ENCODE measurements around the gene DGKI. TPM values are rescaled to one million over a fixed set of nuclear protein-coding genes. Genes with fewer than 3 reads are reported as not detected.

Gene DGKI
- total RNA-seq, 1 donor from 2014 or later: 5.5 TPM

DNA sequence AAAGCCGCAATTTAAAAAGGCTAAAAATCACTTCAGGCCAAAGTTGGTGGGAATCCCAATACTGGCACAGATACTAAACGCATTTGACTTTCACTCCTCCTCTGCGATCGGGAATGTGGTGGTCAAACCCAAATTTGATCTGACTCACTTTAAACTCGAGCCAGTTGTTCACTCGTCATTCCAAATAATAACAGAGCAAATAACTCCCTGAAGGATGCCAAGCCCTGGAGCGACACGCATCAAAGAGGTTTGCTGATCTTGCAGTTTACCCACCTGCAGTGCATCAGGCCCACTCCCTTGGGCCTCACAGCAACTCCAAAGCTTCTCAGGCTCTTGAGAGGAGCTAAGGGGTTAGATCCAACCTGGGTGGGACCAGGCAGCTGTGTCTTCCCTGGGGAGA is 515.4 kb downstream of the DGKI start:
- H3K9ac ChIP-seq: no peak overlapping the region
- no peak overlapping the region for H3K4me3 Mint-ChIP-seq

More for the DNA sequence above, 515.4 kb downstream of the DGKI start:
- Histone ChIP-seq H3K27me3 (no peaks in the 10 kb centered on the region), H3K27ac (no peak overlapping the region), H3K4me1 (peaks cover 16% of the 10 kb centered on the region), H3K4me2 (no peak overlapping the region), H3K4me3 (no peak overlapping the region), H3K9me3 (ENCODE audit: low read depth) (no peaks in the 10 kb centered on the region), H3K79me2 (ENCODE audit: low read depth) (peaks cover 28% of the 10 kb centered on the region), H3K36me3 (no peaks in the 10 kb centered on the region), H3F3A (ENCODE audit: low read depth) (no peaks in the 10 kb centered on the region), H2AFZ (replicated peaks) (no peak overlapping the region), H4K20me1 (ENCODE audit: low read depth) (no peaks in the 10 kb centered on the region)
- Mint-ChIP-seq H3K27ac (no peak overlapping the region), H3K36me3 (peaks cover 81% of the 10 kb centered on the region), H3K9me3 (peaks cover 73% of the 10 kb centered on the region), H3K27me3 (ENCODE audit: insufficient read depth, low read depth) (no peaks in the 10 kb centered on the region), H3K4me1 (peaks cover 4% of the 10 kb centered on the region)
- TF ChIP-seq, protein P1, sequence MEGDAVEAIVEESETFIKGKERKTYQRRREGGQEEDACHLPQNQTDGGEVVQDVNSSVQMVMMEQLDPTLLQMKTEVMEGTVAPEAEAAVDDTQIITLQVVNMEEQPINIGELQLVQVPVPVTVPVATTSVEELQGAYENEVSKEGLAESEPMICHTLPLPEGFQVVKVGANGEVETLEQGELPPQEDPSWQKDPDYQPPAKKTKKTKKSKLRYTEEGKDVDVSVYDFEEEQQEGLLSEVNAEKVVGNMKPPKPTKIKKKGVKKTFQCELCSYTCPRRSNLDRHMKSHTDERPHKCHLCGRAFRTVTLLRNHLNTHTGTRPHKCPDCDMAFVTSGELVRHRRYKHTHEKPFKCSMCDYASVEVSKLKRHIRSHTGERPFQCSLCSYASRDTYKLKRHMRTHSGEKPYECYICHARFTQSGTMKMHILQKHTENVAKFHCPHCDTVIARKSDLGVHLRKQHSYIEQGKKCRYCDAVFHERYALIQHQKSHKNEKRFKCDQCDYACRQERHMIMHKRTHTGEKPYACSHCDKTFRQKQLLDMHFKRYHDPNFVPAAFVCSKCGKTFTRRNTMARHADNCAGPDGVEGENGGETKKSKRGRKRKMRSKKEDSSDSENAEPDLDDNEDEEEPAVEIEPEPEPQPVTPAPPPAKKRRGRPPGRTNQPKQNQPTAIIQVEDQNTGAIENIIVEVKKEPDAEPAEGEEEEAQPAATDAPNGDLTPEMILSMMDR (IDR thresholded peaks at IDR 0.05): no peak
- no peak for TF ChIP-seq EZH2phosphoT487 (IDR thresholded peaks at IDR 0.05)
- no peak for DNase-seq (ENCODE audit: low spot score)

Small RNA genes within 50 kb of the gene (small RNA-seq; reads per million reads assigned to genes)
- gene AC090498.1: 7.4 reads per million, percentile 95 among the genes with 10 or more reads in this experiment

Other genes with a start within 250 kb of the DGKI start
- 9.9 and 10.7 TPM in 2 replicates for gene CREB3L2, start 155.1 kb upstream of the DGKI start, total RNA-seq (ENCODE audit: low replicate concordance)
- gene AKR1D1, start 229.5 kb upstream of the DGKI start, total RNA-seq (ENCODE audit: low replicate concordance): 0.28 TPM in 1 of 2 replicates, not detected in the other

Measured in neural progenitor cell (in vitro differentiated cells).